Upper lobe of left lung (tissue), 6 donors: Measurements from ENCODE around the gene DNAJB11. TPM values are rescaled to one million over a fixed set of nuclear protein-coding genes. Genes with fewer than 3 reads are reported as not detected.

Experiments used
- ATAC-seq, 2 donors: fragments of 200-7000 bp; cut with Tn5 transposase; one replicate each; pipeline ENCODE4 v1.9.1; 2022; ENCODE audit warnings: mild to moderate bottlenecking in 2 of 2, moderate library complexity in 2 of 2; ENCODE audit not compliant: low FRiP score in 2 of 2
- DNase-seq, 2 donors: peaks; one replicate each; pipeline ENCODE4 v3.0.0-alpha.2; 2019 to 2020
- H3K27ac ChIP-seq, 4 donors: fragments of 200-600 bp; sonication (generic); one replicate each; pipeline ENCODE4 v1.5.1; 2016 to 2019
- H3K27me3 ChIP-seq, 4 donors: fragments of 200-600 bp; sonication (generic); one replicate each; pipeline ENCODE4 v1.5.1; 2017 to 2019
- H3K36me3 ChIP-seq, 4 donors: fragments of 200-600 bp; sonication (generic); one replicate each; pipeline ENCODE4 v1.5.1; 2016 to 2019
- H3K4me1 ChIP-seq, 4 donors: fragments of 200-600 bp; sonication (generic); one replicate each; pipeline ENCODE4 v1.5.1; 2018 to 2019
- H3K4me3 ChIP-seq, 4 donors: fragments of 200-600 bp; sonication (generic); one replicate each; pipeline ENCODE4 v1.5.1; 2017 to 2019; ENCODE audit warnings: mild to moderate bottlenecking in 2 of 4, moderate library complexity in 1 of 4
- H3K9me3 ChIP-seq, 4 donors: fragments of 200-600 bp; sonication (generic); one replicate each; pipeline ENCODE4 v1.5.1; 2018 to 2019
- EP300 ChIP-seq, 4 donors: sonication (generic); formaldehyde crosslinking; IDR thresholded peaks; one replicate each; pipeline ENCODE4 v1.5.1; 2017; ENCODE audit warnings: antibody characterized with exemption in 4 of 4, control low read depth in 2 of 4
- POLR2A ChIP-seq, 4 donors: fragments of 450-650 bp; IDR thresholded peaks; one replicate each; pipeline ENCODE4 v1.5.1; 2016 to 2017; ENCODE audit warnings: antibody characterized with exemption in 4 of 4, mild to moderate bottlenecking in 2 of 4
- POLR2AphosphoS5 ChIP-seq, 2 donors: sonication (generic); formaldehyde crosslinking; IDR thresholded peaks; one replicate each; pipeline ENCODE4 v1.5.1; 2017; ENCODE audit warnings: antibody characterized with exemption in 2 of 2
- WGBS, 2 donors: methylation state at CpG; one replicate each; pipeline ENCODE4 v1.1.5; 2017 to 2018; 5-methylcytosine and 5-hydroxymethylcytosine counted together
- total RNA-seq, 6 donors: library from RNA; depleted of rRNA in 4 of 6; stranded (reverse); fragments of >200 nt in 4 of 6; gene quantifications; one replicate each; pipeline versions ENCODE4 v1.1.0 to v1.2.1, GENCODE V29; 2016 to 2021
- TF ChIP-seq, protein P1 (sequence below), 6 experiments: fragments of 450-650 bp in 4 of 6; fragments of 200-600 bp in 2 of 6; sonication (generic) in 2 of 6; IDR thresholded peaks; one replicate each; pipeline ENCODE4 v1.5.1; 2016 to 2019; ENCODE audit warnings: antibody characterized with exemption in 6 of 6
- donor health status: DM: no; HTN: no; CAD: no; lungs with moderate emphysema.
- donor health status: DM: no; HTN: yes; CAD: no; lungs with severe emphysema.

The DNAJB11 gene
- total RNA-seq, 6 donors from 2014 or later: 10.5 to 52.7 (median 38.9) TPM

DNA sequence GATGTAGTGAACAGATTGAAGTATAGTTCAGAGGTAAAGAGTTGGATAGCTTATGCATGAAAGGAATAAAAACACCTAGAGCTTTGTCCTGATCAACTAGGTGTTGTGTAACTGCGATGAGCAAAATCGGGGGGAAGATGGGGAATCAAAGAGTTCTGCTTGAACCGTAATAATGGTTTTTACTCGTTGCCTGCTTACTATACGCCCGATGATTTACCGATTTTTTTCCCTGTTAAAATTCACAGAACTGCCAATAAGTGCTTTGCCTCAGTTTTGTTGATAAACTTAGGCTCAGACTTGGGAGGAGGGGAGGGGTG is 783 bp upstream of the DNAJB11 start:
- Histone ChIP-seq H3K27ac (peak overlapping the region; percentile 73 to 99 (median 94)), H3K4me1 (peaks cover 26 to 53% (median 36%) of the 10 kb centered on the region in 4 donors), H3K9me3 (no peaks in the 10 kb centered on the region), H3K27me3 (no peaks in the 10 kb centered on the region), H3K36me3 (peaks cover 0 to 23% (median 0%) of the 10 kb centered on the region in 4 donors), H3K4me3 (peak overlapping the region; percentile 42 to 93 (median 84))
- TF ChIP-seq, protein P1, sequence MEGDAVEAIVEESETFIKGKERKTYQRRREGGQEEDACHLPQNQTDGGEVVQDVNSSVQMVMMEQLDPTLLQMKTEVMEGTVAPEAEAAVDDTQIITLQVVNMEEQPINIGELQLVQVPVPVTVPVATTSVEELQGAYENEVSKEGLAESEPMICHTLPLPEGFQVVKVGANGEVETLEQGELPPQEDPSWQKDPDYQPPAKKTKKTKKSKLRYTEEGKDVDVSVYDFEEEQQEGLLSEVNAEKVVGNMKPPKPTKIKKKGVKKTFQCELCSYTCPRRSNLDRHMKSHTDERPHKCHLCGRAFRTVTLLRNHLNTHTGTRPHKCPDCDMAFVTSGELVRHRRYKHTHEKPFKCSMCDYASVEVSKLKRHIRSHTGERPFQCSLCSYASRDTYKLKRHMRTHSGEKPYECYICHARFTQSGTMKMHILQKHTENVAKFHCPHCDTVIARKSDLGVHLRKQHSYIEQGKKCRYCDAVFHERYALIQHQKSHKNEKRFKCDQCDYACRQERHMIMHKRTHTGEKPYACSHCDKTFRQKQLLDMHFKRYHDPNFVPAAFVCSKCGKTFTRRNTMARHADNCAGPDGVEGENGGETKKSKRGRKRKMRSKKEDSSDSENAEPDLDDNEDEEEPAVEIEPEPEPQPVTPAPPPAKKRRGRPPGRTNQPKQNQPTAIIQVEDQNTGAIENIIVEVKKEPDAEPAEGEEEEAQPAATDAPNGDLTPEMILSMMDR (IDR thresholded peaks at IDR 0.05): no peak
- ATAC-seq (no peak), DNase-seq (no peak)
- WGBS, 2 donors: 6 to 9% methylated on average over 7 of the region's 7 CpGs

DNA sequence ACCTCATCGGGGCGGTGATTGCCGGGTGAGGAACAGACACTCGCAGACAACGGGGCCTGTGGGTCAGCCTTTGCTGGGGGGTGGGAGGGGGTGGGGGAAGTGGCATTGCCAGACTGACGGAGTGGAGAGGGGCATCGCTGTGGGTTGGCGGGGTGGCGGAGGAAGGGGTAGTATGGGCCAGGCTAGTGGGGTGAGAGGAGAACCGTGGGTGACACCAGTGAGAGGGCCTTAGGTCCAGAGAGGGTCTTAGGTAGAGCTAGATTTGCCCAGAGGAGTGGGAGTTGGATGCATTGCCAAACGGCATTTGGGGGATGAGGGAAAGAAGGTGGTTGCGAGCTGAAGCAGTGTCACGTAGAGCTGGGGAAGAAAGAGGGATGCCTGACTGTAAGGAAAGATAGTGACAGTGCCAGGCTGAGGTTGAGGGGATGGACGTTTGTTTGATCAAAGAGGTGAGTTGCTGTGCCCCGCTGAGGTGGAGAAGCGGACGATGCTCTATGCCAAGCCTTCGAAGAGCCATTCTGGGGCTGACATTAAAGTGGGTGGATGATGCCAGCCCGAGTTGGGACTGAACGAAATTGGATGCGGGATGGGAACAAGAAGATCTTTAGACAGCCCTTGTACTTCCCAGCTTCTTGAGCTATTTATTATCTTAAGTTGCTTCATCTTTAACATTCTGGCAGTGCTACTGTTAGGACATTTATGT is 572 bp downstream of the DNAJB11 start:
- no peaks in the 10 kb centered on the region for H3K9me3 ChIP-seq
- TF ChIP-seq POLR2A (IDR thresholded peaks at IDR 0.05) (no peak), EP300 (IDR thresholded peaks at IDR 0.05) (no peak), POLR2AphosphoS5 (IDR thresholded peaks at IDR 0.05) (no peak)
- TF ChIP-seq, protein P1 (IDR thresholded peaks at IDR 0.05): no peak
- WGBS, 2 donors: 9 to 10% methylated on average over 21 of the region's 21 CpGs
- DNase-seq (no peak), ATAC-seq (no peak)
- H3K27me3 ChIP-seq: no peaks in the 10 kb centered on the region
- peaks cover under 1 to 37% (median 5%) of the 10 kb centered on the region in 4 donors for H3K36me3 ChIP-seq
- peaks cover 21 to 45% (median 30%) of the 10 kb centered on the region in 4 donors for H3K4me1 ChIP-seq
- peak overlapping the region; percentile 93 to 99 (median 94) for H3K27ac ChIP-seq
- H3K4me3 ChIP-seq: peak overlapping the region; percentile 75 to 96 (median 92)

DNA sequence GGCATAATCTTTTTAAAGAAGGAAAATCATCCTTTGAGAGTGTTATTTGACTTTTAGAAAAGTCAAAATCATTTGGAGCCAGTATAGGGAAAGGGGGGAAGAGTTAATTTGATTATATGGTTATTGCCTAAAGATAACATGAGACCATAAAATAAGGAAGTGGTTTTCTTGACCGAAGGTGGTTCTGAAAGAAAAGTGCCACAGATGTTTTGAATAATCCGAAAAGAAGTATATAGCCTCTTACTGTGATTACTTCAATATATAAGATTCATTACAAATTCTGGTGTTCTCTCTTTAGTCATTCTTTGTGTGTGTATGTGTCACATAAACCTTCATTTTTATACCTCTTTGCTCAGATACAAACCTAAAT is 1.1 kb downstream of the DNAJB11 start:
- no peak overlapping the region for H3K27ac ChIP-seq
- TF ChIP-seq, protein P1 (IDR thresholded peaks at IDR 0.05): no peak
- no peak for TF ChIP-seq EP300 (IDR thresholded peaks at IDR 0.05)
- no peak for TF ChIP-seq POLR2A (IDR thresholded peaks at IDR 0.05)
- TF ChIP-seq POLR2AphosphoS5 (IDR thresholded peaks at IDR 0.05): no peak
- no peaks in the 10 kb centered on the region for H3K27me3 ChIP-seq
- H3K4me1 ChIP-seq: peaks cover 19 to 40% (median 26%) of the 10 kb centered on the region in 4 donors
- ATAC-seq: no peak
- H3K9me3 ChIP-seq: no peaks in the 10 kb centered on the region
- WGBS, 2 donors: 51 to 59% methylated on average over 2 of the region's 2 CpGs
- peaks cover 3 to 42% (median 9%) of the 10 kb centered on the region in 4 donors for H3K36me3 ChIP-seq
- H3K4me3 ChIP-seq: peak overlapping the region in 3 of 4 donors; percentile 75 to 93 (median 92)
- no peak for DNase-seq

DNA sequence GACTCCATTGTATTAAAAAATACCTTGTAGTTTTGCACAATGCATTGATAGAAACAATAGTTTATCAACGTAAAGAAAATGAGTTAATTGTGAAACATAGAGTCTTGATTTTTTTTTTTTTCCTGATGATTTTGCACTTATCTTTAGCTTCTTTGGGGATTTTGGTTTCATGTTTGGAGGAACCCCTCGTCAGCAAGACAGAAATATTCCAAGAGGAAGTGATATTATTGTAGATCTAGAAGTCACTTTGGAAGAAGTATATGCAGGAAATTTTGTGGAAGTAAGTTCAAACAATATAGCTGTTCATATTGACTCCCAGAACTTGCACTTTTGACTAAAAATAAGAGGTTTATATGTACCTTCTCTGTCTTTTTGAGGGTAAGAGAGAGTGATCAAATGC is 7.0 kb downstream of the DNAJB11 start:
- no peak overlapping the region for H3K4me3 ChIP-seq
- no peak overlapping the region for H3K27ac ChIP-seq
- 71 to 84% methylated on average over 2 of the region's 2 CpGs for WGBS, 2 donors
- H3K36me3 ChIP-seq: peaks cover 16 to 99% (median 46%) of the 10 kb centered on the region in 4 donors
- H3K4me1 ChIP-seq: peaks cover 0 to under 1% (median 0%) of the 10 kb centered on the region in 4 donors
- H3K9me3 ChIP-seq: no peaks in the 10 kb centered on the region
- no peak for TF ChIP-seq POLR2AphosphoS5 (IDR thresholded peaks at IDR 0.05)
- ATAC-seq (no peak), DNase-seq (no peak)
- no peaks in the 10 kb centered on the region for H3K27me3 ChIP-seq

DNA sequence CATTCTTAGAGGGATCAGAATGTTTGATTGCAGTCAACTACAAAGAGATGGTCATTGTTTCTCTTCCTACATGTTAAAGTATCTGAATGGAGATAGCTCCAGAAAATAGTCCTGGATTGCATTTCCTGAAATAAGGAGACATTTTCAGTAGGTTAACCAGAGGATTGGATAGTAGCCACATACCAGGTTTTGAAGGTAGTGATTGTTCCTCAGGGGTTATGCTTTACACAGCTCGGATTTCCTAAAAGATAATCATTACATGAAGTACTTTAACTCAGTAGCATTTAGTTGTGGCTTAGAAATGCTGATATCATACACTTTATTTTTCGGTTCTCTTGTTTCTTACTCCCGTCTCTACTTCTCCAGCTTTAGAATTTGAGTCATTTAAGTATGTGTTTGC is 10.3 kb downstream of the DNAJB11 start:
- Histone ChIP-seq H3K4me1 (no peaks in the 10 kb centered on the region), H3K4me3 (no peak overlapping the region), H3K27me3 (no peaks in the 10 kb centered on the region), H3K9me3 (no peaks in the 10 kb centered on the region), H3K27ac (no peak overlapping the region), H3K36me3 (peaks cover 22 to 100% (median 73%) of the 10 kb centered on the region in 4 donors)
- DNase-seq (no peak), ATAC-seq (no peak)
- WGBS, 2 donors: 95 to 98% methylated on average over 3 of the region's 3 CpGs
- TF ChIP-seq POLR2AphosphoS5 (IDR thresholded peaks at IDR 0.05): no peak
- TF ChIP-seq POLR2A (IDR thresholded peaks at IDR 0.05): no peak
- TF ChIP-seq EP300 (IDR thresholded peaks at IDR 0.05): no peak
- TF ChIP-seq, protein P1 (IDR thresholded peaks at IDR 0.05): no peak
